Heart left ventricle (tissue), 13 donors: ENCODE results near the gene WFDC5.
"Not testable (repeated sequence)": the region's sequence is repeated elsewhere in the genome, so short reads cannot be mapped to it uniquely, and the experiment has no call there.

Experiments
- CTCF ChIP-seq, 12 donors: fragments of 200-600 bp; sonication (generic) in 4 of 12; IDR thresholded peaks; one replicate each; pipeline versions ENCODE4 v1.5.0 to v1.8.0; 2018 to 2022; ENCODE audit warnings: antibody characterized with exemption in 12 of 12, mild to moderate bottlenecking in 5 of 12
- POLR2A ChIP-seq, 2 donors: fragments of 450-650 bp; IDR thresholded peaks; one replicate each; pipeline ENCODE4 v1.6.1; 2017; ENCODE audit warnings: antibody characterized with exemption in 2 of 2, mild to moderate bottlenecking in 2 of 2, moderate library complexity in 2 of 2
- donor health status: ischemic (EF 13 %, LVEDD 7.1; RV severe dilation, severe dysfunction).
- donor health status: DM: no; HTN: yes; CAD: no.
- donor health status: DM: no; HTN: no; CAD: no.
- donor health status: ischemic (EF 25% LVEDD 6.9; RV normal size, moderate dysfunction).
- donor health status: ischemic (EF 25% LVEDD 5.7; RV mildly dilated, moderate dysfunction).
- donor health status: ischemic (EF 35%, LVEDD 5.7; RV mildly dilated, moderate dysfunction).
- donor health status: nonischemic (EF 11% LVEDD 7.7; RV severe dilation, severe dysfunction).
- donor health status: DM: yes; HTN: yes; CAD: no.
- donor health status: PGD.
- donor health status: ischemic (EF 29% LVEDD 5.4; RV normal size, mild dysfunction).
- donor health status: nonischemic (EF 23%, LVEDD 6.1; RV moderate dilation, normal function).

- not testable (repeated sequence) for TF ChIP-seq POLR2A, CTCF (IDR thresholded peaks at IDR 0.05)
Measured at GRCh38 chr20:45063107-45063506, 51.9 kb downstream of the WFDC5 start.
